ENCODE results near the gene THSD4.

Gene THSD4

GRCh38 chr15:71337197-71337845 lies 222.1 kb downstream of the THSD4 start:
- no peak for TF ChIP-seq CTCF (IDR thresholded peaks at IDR 0.05; ENCODE audit: low read length, missing control alignments)
- DNase-seq (ENCODE audit: low read depth), result no peak
- no peak overlapping the region for H3K4me3 ChIP-seq (replicated peaks; ENCODE audit: low read depth, low read length)

GRCh38 chr15:71338265-71338664 lies 223.0 kb downstream of the THSD4 start:
- no peak for DNase-seq (ENCODE audit: low read depth)
- TF ChIP-seq CTCF (IDR thresholded peaks at IDR 0.05; ENCODE audit: low read length, missing control alignments), result no peak
- H3K4me3 ChIP-seq (replicated peaks; ENCODE audit: low read depth, low read length), result no peak overlapping the region

GRCh38 chr15:71338827-71339542 lies 223.7 kb downstream of the THSD4 start:
- no peak for DNase-seq (ENCODE audit: low read depth)
- no peak overlapping the region for H3K4me3 ChIP-seq (replicated peaks; ENCODE audit: low read depth, low read length)
- no peak for TF ChIP-seq CTCF (IDR thresholded peaks at IDR 0.05; ENCODE audit: low read length, missing control alignments)

GRCh38 chr15:71341811-71342550 lies 226.7 kb downstream of the THSD4 start:
- no peak overlapping the region for H3K4me3 ChIP-seq (replicated peaks; ENCODE audit: low read depth, low read length)
- TF ChIP-seq CTCF (IDR thresholded peaks at IDR 0.05; ENCODE audit: low read length, missing control alignments), result no peak
- no peak for DNase-seq (ENCODE audit: low read depth)

GRCh38 chr15:71342658-71343057 lies 227.4 kb downstream of the THSD4 start:
- no peak overlapping the region for H3K4me3 ChIP-seq (replicated peaks; ENCODE audit: low read depth, low read length)
- DNase-seq (ENCODE audit: low read depth), result no peak
- TF ChIP-seq CTCF (IDR thresholded peaks at IDR 0.05; ENCODE audit: low read length, missing control alignments), result no peak

- no peak for TF ChIP-seq CTCF (IDR thresholded peaks at IDR 0.05; ENCODE audit: low read length, missing control alignments)
- no peak for DNase-seq (ENCODE audit: low read depth)
- H3K4me3 ChIP-seq (replicated peaks; ENCODE audit: low read depth, low read length), result no peak overlapping the region
Measured at GRCh38 chr15:71344316-71344715, 229.0 kb downstream of the THSD4 start.

All from fibroblast of pulmonary artery (primary cell).